HG02852 (cell line): ENCODE data around the gene POGLUT3.

Experiments used
- ATAC-seq: cut with Tn5 transposase; IDR thresholded peaks from one replicate; pipeline ENCODE4 v1.9.1; 2021; ENCODE audit warnings: mild to moderate bottlenecking, moderate library complexity; ENCODE audit not compliant: unreplicated experiment

POGLUT3 gene

DNA sequence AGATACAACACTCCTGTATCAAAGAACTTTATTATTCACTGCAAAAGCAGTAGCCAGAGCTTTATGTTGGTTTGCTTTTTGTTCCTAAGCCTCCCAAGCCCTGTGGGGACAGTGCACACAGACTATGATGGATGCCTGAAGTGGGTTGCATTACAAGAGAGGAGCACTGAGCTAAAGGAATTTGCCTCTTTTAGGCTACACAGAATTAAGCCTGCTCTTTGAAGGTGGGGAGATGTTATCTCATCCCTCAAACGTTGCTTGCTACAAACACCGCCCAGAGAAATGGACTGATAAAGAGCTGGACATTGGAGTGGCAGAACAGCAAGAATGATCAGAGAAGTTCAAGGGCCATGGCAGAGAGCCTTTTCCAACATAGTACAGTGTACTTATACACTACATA is 2.5 kb upstream of the POGLUT3 start:
- ATAC-seq: no peak

DNA sequence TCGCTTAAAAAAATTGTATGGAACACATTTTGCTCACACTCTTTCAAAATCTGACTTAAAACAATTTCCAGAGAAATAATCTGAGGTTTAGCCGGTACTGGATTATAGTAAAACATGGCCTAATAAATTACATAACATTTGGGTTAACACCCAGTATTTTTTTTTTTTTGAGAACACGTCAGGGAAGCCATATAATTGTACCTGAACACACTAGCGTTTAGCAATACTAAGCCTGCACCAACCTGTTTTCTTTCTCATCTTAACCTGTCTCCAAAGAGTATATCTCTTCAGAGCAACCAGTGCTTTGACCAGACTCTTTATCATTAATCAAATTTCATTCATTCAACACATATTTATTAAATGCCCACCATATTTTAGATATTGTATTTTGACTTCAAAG is 2.0 kb upstream of the POGLUT3 start:
- ATAC-seq: no peak

DNA sequence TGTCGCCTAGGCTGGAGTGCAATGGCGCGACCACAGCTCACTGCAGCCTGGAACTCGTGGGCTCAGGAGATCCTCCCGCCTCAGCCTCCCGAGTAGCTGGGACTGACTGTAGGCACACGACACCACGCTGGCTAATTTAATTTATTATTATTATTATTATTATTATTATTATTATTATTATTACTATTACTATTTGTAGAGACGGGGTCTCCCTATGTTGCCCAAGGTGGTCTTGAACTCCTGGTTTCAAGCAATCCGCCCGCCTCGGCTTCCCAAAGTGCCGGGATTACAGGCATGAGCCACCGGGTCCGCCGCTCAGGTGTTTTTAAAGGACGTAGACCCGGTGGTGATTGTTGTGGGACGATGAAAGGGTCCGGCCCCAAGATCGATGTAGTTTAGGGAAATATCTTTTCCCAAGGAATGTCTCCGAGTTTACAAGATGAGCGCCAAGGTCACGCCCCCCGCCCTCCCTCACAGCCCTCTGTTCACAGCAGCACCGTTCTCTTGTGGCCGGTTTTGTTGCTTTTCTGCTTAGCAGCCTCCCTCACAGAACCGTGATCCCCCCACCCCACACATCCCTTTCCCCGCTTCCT is 728 bp upstream of the POGLUT3 start:
- no peak for ATAC-seq

DNA sequence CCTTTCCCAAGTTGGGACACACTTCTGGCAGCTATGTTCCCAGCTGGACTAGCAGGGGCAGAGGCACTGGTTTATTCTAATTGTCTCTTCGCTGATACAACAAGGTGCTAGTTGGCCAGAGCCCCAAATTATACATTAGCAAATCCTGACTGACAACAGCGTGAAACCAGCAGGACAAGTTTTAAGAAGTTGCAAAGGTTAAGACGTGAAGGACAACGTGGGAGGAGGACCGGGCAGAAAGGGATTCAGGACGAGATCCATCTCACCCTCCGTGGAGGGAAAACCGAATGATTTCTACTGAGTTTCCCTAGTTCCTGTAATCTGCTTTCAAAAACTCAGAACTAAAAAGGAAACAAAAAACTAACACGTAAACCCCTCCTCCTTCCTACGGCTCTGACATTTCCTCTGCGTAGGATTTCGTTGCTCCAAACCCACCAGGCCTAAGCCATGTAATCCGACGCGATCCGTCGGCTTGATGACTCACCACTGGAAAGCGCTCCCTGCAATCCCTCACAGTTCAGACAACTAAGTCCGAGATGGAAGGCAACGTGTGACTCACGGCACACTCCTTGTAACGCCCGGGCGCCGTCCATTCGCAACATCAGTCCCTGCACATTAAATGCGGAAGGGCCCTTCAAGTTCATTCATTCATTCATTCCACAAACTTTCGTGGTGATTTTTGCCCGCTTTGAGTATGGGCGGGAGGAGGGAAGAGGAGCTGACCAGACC is 703 bp downstream of the POGLUT3 start:
- ATAC-seq: peak; percentile 60

DNA sequence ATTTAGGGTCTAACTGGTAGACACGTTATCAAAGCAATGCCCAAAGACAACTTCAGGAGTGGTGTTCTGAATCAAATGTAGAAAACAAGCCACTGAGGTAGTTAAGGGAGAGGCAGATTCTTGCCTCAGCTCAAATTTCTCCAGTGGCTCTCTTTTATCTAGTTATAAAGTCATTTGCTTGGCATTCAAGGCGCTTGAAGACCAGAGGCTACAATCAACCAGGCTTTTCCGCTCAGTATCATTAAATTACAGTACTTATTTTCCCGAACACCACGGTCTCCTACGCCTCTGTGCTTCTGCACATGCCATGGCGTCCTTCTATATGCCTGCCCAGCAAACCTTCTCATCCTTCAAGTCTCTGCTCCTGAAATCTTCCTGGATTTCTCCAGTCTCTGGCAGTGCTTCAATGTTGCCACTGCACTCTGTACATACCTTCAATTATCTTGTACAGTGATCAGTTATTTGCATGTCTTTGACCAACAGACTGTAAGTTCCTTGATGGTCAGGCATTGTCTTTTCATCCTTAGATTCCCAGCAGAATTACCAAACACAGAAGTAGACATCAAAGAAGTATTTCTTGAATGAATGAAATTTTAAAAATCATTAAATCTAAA is 1.4 kb downstream of the POGLUT3 start:
- ATAC-seq: no peak

DNA sequence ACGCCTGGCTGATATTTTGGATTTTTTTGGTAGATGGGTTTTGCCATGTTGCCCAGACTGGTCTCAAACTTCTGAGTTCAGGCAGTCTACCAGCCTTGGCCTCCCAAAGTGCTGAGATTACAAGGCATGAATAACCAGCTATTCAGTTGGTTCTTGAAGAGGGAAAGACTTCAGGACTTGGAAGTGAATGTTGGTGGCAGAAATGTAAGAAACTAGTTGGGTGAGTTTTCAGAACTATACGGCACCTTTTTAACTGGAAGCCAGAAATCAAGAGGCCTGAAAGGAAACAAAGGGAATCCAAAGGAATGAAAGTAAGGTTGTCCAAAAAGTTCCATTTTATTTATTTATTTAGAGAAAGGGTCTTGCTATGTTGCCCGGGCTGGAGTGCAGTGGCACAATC is 2.9 kb downstream of the POGLUT3 start:
- ATAC-seq: no peak

DNA sequence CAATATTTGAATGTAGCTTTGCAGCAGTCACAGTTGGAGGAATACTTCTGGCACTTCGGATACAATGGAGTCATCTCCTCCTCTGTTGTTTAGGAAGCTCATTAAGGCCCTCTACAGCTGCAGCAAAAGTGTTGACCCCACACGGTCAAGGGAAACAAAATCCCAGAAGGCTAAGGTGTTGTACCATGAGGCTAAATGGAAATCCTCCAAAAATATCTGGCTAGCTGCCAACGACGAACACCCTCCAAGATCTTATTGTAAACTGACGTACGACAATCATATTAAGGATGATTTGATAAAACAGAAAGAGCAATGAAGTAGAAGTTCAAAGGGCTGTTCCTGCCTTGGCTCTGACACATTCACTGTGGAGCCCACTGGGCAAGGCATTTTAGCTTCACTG is 4.0 kb downstream of the POGLUT3 start:
- no peak for ATAC-seq

DNA sequence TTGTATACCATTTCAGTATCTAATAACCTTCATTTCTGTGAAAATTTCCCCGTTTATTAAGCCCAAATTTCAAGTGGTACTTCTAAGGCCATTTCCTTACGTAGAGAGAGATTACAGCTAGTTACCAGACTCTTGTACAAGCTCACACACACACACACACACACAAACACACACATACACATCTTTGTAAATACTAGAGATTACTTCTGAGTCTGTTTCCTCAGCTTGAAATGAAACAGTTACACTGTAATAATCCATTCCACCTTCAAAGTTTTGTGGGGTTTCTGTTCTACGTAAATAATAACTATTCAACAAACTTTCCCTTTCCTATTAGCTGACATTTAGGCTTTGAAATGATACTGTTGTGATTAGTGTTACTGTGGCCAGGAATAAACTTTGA is 6.2 kb downstream of the POGLUT3 start:
- ATAC-seq: no peak

DNA sequence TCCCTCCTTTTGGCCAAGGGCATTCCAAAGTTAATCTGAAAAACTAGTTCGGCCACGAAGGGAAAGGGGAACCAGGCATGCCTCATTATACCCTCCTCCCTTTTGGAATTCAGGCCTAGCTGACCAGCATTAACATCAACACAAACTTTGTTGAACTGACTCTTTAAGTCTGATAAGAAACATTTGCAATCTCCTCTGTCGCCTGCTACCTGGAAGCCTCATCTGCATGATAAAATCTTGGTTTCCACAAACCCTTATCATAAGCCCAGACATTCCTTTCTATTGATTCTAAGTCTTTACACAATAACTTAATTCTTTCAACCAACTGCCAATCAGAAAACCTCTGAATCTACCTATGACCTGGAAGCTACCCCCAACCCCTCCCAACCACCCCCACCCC is 11.4 kb downstream of the POGLUT3 start:
- ATAC-seq: no peak

DNA sequence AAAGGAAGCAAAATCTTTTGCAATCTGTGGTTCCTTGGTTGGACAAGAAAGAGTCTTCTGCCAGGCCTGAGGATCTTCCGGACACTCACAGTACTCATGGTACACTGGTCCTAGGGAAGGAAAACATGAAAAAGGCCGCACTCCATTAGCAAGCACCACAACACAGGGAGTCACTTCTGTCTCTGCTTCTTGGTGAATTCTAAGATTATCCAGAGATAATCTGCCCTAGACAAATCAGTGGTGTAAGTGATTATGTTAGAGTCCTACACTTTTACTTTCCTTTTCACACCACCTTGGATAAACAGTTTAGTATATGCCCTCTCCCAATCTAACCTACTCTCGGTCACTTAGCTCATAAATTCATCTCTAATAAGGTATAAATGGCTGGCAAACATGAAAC is 11.9 kb downstream of the POGLUT3 start:
- ATAC-seq: no peak

DNA sequence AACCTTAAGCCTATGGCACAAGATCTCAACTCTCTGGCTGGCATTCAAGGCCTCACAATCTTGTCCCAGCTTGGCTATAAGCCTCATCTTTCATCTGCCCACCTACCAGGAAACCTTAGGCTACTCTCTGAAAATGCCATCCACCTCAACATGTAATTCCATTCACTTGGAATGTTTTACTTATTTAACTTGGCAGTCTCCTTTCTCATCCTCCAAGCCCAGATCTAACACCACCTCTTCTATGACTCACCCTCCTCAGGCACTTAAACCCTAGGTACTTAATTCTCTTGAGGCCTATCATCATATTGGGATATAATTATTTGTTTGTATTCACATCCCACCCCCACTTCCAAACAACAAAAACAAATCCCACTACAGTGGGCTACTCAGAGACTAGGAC is 15.0 kb downstream of the POGLUT3 start:
- no peak for ATAC-seq

DNA sequence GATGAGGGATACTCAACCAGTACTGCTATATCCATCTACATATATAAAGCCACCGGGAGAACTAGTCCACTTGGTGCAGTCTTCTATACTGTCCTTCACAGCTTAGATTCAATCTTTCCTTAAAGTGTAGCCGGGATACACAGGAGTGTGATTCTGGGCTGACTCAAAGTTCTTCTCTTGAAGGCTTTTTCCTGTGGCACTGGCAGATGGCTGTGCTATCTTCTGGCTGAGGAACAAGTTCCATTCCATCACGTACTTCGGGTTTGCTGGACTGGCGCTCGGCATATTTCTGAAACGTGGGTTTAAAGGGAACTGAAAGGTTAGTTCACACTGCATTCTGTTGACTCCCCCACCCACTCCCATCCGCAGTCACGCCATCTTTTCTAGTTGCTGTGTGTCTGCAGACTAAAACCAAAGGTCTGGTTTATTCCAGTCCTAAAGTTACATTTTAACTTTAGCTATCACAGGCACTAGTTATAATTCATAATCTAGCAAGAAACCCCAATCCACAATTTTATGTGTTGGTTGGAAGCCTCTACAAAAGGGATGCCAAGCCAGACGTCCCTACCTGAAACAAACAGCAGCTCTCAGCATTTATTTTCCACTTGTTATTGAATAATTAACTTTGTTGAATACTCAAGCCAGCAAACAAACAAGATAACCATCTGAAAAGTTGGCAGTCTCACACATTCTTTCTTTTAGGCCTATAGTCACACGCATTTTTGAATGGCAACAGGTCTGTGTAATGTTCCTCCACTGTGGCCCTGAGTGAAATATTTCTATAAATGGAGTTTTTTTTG is 23.3 kb downstream of the POGLUT3 start:
- no peak for ATAC-seq

DNA sequence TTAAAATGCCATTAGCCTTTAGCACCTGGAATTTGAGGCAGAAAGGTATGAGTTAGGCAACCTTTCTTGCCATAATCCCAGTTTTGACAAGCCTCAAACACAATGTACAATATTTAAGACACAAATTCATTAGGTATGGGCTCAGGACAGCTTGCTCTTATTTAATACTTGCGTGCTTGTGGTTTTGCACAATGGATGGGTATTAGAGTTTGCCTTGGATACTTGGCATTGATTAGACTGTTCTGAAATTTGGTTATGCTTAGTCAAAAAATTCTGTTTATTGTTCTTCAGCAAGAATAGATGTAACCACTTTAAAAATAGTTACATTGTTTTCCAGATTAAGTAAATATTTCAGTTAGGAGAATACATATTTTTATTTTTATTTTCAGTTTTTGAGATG is 25.5 kb downstream of the POGLUT3 start:
- no peak for ATAC-seq

DNA sequence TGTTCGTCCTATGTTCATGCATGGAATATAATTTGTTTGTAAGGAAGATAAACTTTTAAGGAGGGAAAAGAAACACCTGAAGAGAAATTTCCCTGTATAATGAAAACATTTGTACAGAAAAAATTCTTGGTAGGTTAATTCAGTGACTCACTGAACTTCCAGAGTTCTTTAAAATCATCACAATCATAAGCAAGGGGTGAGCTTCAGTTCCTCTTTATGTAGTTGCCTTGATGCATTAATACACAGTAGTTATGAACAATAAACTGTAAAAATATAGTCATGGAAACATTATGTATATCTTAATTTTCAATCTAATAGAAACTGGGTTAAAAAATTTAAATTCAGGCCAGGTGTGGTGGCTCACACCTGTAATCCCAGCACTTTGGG is 29.7 kb downstream of the POGLUT3 start:
- ATAC-seq: no peak

DNA sequence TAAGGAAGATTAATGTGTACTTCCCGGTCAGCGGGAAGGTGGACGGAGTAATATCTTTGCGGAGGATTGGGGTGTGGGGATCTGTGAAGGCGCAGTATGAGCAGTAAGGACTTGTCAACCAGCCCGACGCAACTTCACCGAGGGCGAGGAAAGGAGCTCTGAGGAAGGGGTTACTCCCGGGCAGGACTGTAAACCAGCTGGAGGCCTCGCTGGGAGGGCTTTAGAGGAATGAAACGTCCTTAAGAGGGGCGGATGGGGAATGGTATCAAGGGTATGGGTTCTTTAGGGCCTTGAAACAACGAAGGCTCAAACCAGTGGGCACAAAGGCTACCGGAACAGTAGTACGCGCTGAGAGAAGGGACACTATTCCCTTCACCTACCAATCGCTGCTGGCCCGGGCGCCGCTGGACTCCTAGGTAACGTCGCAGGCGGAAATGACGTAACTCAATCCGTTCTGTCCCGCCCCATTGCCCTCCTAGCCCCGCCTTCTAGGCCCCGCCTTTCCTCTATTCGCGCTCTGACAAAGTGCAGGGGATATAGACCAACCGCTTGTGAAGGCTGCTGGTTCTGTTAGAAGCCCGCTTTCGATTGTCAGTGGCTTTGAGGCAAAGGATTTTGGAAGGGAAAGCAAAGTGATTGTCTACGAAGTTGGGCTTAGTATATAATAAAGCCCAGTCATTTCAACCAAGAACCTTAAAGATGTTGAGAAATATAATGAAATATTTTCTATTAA is 30.9 kb downstream of the POGLUT3 start, which contains the start of gene C11orf65:
Gene C11orf65 (minus strand): TSS at position 439 of the 733 bp plus-strand sequence. CDS start 5,970 bp downstream, outside the sequence.
- peak; percentile 99 for ATAC-seq

DNA sequence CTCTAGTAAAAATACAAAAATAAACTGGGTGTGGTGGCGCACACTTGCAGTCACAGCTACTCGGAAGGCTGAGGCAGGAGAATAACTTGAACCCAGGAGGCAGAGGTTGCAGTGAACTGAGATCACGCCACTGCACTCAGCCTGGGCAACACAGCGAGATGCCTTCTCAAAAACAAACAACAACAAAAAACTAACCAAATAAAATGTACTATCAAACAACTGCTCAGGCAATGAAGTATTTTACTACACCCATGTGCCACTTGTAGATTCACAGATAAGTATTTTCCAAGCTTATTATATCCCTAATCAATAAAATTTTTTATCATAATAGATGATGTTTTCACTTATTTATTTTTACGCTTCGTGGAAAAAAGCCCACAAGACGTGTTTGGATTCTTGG is 31.8 kb downstream of the POGLUT3 start:
- ATAC-seq: no peak

DNA sequence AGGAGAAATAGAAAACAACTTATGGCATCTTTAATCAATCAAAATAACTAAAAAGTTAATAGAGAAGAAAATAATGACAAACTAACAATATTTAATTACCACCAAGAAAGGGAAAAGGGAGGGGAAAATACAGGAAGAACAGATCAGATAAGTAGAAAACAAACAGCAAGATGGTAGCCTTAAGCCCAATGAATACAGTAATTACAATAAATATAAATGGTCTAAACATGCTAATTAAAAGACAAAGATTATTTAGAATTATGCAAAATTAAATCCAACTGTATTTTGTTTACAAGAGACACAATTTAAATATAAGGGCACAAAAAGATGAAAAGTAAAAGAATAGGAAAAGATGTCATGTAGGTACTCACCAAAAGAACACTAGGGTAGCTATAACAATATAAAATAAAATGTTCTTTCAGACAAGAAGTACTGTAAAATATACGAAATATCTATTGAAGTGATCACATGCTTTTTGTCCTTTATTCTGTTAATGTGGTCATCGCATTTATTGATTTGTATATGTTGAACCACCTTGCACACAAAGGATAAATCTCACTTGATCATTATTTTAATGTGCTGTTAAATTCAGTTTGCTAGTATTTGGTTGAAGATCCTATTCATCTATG is 44.9 kb downstream of the POGLUT3 start:
- ATAC-seq: no peak
